Stimulated activated CD4-positive, alpha-beta T cell treated with anti-CD3 and anti-CD28 coated beads, Interleukin-1b, Interleukin-23, amount 100 ng/mL, for 4 hours (primary cell): Measurements from ENCODE around the gene MACROD2.
"Not testable (repeated sequence)": the region's sequence is repeated elsewhere in the genome, so short reads cannot be mapped to it uniquely, and the experiment has no call there.

Experiments
- DNase-seq, 2 donors: peaks; one replicate each; pipeline ENCODE4 v3.0.0-alpha.2; 2020; ENCODE audit warnings: low read depth in 2 of 2

MACROD2 gene

DNA sequence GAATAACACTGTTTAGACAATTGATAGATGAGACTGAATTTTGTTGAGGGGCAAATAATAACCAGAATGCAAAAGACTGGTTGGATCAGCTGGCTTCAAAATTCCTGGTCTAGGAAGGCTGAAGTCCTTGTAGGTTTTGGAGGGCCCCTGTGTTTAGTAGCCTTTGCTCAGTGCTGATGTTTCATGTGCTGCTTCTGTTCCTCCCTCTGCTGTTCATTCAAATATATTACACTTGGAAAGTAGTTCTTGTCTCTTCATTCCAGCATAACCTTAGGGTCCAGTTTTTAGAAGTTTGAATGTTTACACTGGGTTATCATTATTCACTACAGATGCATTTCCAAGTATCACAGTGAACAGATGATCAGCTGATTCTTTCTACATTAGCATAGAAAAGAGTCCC, 269.6 kb downstream of the MACROD2 start:
- no peak for DNase-seq

DNA sequence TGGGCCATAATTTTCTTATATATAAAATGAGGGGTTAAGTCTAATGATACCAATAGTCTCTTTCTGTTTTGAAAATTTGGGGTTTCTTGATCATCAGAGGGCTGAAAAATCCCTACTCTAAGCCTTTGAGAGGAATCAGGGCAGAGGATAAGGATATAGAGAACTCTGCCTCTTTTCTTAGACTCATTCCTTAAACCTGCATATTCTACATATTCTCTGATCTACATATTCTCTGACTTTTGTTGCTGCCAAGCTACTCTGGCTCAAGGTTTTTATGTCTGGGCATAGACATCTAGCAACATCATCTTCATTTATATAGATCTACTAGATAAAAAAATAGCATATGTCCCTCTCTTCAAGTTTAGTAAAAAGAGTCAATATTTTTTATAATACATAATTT, 270.9 kb downstream of the MACROD2 start:
- DNase-seq: no peak

DNA sequence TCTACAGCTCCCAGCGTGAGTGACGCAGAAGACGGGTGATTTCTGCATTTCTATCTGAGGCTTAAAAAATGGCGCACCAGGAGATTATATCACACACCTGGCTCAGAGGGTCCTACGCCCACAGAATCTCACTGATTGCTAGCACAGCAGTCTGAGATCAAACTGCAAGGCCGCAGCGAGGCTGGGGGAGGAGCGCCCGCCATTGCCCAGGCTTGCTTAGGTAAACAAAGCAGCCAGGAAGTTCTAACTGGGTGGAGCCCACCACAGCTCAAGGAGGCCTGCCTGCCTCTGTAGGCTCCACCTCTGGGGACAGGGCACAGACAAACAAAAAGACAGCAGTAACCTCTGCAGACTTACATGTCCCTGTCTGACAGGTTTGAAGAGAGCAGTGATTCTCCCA, 275.4 kb downstream of the MACROD2 start:
- not testable (repeated sequence) for DNase-seq

DNA sequence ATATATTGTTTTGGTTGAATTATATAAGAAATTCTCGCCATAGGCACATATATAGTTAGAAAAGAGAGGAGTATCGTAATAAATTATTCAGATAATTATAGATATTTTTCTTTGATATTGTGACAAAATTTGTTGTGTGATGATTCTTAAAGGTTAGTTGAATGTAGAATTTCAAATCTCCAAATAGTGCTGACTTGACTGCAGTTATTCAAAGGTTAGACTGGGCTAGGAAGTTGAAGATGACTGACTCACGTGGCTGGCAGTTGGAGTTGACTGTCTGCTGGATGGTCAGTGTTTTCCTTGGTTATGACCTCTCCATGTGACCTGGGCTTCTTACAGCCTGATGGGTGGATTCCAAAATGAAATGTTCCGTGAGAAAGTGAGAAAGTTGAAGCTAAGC, 286.8 kb downstream of the MACROD2 start:
- no peak for DNase-seq

DNA sequence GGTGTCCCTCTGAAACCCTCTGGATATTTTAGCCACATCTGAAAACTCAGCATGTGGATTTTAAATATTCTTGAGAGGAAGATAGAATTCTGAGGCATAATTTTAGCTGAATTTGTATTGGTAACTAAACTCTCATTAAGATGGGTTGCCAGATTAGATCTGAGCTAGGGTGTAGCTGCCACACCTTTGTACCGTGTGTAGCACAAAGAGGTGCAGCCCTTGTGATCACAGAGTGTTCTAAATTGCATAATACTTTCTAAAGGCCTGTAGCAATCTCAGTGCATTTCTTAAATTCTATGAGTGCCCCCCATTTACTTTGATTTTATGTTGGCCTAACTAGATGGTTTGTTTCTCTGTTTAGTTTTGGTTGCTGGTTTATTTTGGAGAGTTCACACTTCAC, 289.1 kb downstream of the MACROD2 start:
- no peak for DNase-seq

DNA sequence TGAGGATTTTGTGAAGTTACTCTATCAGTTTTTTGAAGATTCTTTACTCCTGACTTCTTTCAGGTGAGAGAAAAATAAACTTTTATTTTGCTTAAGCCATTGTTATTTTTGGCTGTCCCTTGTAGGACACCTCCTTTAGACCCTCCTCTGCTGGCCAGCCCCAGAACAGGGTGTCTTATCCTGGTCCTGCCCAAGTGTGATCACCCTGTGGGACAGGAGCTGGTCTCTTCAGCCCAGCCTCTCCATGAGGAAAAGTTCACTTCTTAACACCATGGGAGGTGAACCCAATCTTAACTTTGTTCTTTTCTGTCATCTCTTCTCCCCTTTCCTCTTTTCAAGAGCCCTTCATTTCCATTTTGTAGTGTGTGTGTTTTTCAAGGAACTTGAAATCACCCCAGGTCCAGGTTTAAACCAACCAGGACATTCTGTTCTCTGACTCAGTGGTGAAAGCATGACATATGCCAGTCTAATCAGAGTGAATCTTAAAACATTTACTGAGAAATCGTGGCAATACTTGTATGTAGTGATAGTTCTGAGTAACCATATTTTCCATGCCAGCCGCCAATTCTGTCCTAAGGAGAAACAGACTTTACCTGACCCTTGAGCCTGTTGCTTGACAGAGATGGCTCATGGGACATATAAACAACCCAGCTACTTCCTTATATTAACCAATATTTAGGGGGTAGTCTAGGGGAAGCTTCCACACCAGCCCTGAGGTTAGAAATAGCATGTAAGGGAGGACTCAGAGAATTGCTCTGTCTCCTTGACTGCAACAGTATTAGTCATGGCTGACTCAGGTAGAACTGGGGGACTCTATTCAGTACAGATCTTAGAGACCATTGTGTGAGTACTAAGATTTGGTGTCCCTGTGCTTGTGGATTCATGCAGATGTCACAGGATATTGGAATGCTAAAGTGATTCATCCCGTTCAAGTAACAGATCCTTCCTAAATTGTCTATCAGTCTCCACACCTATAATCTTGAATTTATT, 293.3 kb downstream of the MACROD2 start:
- no peak for DNase-seq

DNA sequence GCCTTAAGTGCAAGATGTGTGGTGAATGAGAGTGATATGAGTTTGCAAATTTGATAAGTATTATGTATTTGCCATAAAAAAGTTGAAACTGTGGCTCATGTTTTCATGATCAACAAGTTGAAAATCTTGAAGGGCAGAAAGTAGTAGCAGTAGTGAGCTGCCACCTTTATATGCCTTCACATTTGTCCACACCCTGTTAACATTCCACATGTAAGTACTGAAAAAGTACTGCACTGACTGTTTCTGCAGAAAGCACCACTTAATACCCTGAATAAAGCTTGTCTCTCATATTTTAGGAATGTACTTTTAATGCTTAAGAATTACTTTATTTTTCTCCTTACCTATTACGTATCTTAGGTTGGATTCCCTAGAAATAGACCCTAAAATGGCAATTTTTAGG, 296.2 kb downstream of the MACROD2 start:
- no peak for DNase-seq

DNA sequence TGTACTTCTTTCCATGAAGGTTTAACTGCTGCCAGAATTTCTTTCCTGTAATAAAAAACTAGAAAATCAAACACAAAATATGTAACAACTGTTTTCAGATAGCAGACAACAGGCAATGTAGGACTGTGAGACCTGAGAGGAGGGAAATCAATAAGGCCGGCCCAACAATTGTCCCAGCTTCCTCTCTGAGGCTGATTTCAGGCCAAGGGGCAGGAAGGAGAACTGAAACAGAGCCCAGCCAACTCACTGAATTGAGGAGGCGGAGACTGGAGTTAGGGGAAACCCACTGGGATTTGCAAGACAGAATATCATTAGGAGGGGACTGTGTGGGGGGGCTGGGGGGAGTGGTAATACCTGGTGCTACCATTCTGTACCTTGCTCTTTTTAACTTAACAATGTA, 299.9 kb downstream of the MACROD2 start:
- no peak for DNase-seq

DNA sequence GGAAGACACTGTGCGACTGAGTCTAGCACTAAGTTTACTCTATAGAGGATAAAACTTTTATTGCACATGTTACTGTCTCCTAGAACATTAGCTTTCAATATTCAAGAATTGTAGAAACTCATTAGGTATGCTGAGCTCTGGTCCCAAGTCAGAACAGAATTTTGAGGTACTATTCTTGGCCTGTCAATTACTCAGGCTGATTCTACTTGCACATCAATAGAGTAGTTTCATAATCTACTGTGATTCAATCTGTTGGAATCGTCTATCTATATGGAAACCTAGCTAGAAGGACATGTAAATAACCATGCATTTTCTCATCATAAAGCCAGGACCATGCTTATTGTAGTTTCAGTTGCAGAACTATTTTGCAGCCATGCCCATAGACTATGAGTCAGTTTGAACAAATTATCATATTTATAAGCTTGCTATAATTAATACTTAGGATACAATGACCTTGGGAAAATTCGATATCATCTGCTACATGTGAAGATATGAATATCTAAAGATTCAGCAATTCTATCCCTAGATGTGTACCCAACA, 300.5 kb downstream of the MACROD2 start:
- DNase-seq: no peak

DNA sequence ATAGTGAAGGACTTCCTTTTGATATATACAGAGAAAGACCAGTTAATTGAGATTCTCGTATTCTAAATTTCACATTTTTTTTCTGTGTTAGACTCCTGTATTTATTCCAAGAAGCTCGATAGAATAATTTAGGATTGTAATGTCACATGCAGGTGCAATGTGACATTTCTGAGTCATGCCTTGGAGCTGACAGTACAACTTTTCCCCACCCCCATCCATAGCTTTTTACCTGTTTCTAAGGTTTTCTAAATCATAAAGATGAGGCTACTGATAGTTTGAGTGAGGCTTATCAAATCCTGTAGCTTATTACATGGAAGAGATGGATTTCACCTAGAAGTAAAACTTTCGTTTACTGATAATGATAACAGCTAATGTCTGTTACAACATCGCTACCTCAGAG, 304.5 kb downstream of the MACROD2 start:
- no peak for DNase-seq

DNA sequence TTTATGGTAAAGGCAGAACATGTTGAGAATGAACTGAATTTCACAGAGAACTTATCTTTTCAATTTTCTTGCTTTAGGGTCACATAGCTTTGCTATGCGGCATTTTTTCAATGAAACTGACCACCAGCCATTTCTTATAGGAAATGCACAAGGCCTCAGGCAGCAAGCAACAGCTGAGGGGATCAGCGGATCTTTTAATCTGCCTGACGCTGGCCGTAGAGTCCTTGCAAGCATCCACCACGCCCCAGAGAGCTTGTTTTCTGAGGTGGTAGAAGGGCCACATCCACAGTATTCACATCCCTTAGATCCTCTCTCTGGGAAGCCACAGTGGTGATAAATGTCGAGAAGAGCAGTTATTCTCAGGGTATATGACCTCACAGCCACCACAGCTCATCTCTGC, 307.8 kb downstream of the MACROD2 start:
- DNase-seq: no peak

DNA sequence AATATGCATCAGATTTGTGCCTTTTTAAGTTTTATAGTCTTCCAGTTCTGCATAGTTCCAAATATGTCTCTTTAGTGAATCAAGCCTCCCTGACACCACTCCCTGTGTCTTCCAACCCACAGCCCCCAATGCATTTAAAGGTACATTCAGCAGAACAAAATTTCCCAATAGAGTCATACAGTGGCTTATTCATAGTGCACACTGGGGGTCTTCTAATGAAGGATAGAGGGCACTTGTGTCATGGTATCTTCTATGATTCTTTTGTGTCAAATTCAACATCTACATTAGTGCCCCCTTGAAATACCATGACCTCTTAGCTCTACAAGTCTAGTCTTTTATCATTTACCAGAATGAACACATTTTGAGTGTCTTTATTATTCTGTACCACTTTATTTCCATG, 308.3 kb downstream of the MACROD2 start:
- no peak for DNase-seq

DNA sequence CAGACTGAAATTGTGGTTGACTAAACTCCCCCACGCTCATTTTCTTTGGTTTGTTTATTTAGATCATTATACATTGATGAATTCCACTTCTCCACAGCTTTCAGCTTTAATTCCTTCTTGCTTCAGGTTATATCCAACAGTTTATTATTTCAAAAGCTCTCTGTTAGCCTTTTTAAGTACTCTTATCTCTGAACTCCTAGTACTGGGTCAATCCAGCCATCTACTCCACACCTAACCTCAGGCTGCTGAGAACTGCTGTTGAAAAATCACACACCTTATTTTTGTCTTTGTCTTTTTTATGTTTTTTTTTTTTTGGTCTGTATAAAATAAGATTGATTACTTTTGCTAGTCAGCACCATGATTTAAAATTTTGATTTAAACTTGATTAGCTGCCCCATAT, 309.2 kb downstream of the MACROD2 start:
- no peak for DNase-seq

DNA sequence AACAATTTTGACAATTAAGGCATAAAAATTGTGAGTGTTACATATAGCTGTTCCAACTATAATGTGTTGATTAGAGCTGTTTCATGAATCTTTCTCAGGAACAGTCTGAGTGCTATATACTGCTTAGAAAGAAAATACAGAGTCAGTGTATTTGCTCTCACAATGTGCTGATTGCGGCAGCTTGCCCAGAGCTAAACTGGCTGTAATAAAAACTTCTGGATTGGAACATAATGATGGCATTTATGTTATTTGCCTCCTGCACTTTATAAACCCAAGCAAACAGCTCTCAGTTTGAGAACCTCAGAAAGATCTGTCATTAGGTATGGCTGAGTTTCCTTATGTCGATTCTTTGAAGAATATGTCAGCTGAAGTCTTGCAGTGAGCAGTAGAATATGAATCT, 312.6 kb downstream of the MACROD2 start:
- DNase-seq: no peak

DNA sequence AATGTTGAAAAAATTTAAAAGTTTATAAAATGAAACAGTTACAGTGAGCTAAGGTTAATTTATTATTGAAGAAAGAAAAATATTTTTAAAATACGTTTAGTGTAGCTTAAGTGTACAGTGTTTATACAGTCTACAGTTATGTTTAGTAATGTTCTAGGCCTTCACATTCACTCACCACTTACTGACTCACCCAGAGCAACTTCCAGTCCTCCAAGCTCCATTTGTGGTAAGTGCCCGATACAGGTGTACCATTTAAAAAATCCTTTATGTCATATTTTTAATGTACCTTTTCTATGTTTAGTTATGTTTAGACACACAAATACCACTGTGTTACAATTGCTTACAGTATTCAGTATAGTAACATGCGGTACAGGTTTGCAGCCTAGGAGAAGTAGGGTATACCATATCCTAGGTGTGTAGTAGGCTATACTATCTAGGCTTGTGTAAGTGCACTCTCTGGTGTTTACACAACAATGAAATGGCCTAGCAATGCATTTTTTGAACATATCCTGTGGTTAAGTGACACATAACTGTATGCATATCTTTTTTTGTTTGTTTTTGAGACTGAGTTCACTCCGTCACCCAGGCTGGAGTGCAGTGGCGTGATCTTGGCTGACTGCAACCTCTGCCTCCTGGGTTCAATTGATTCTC, 315.8 kb downstream of the MACROD2 start:
- DNase-seq: no peak

DNA sequence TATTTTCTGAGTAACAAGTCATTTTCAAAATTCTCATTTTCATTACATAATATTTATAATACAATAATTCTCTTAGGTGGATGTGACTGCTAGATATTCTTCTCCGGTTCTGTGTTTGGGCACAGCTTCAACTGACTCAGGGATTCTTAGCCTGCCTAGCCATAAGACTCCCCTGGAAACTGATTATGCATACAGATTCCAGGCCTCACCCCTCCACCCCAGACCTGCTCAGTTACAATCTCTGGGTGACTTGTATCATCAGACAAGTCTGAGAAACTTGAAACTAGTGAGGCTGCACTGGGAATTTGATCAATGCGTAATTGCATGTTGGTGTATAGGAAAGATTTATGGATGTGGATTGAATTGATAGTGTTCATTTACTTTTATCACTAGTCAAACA, 316.7 kb downstream of the MACROD2 start:
- DNase-seq: no peak

DNA sequence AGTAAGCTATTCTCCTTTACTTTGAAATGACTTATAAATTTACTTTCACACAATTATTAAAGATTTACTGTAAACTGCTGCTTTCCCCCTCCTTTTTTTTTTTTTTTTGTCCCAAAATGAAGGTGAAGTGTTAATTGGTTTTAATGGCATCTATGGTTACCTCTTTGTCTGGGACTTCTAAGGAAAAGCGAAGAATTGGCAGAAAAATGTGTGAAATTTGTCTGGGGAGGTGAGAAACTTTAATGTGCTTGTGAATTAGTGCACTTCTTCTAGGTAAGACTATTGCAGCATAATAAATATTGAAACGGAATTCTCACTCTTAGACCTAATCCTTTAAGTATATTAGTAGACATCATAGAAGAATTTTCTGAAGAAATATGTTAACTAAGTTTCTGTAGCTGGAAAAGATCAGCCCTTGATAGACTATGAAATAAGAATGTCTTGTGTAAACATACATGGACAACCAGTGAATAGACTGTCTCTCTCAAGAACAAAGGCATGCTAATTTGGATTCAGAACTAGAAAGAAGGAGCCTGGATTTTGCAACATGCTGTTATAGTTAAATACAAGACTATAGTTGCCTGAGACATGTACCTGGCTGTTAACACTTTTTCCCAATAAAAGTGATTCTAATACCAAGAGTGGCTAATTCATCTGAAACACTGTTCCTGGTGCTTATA, 318.2 kb downstream of the MACROD2 start:
- DNase-seq: no peak

DNA sequence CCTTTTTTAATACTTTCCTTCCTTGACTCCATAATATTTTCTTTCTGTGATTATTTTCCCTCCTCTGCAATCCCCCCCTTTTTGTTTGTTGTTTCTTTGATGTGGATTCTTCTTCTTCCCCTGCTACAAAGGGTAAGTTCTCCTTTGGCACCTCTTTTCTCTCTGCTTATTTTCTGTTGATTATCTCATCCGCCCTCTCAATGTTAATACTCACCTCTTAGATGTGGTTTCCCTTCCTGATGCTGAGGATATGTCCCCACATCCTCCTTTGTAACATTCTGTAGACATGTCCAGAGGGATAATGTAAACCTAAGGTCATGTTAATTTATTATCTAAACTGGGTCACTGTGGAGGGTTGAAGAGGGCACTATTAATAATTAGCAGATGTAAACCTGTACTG, 324.4 kb downstream of the MACROD2 start:
- DNase-seq: no peak

DNA sequence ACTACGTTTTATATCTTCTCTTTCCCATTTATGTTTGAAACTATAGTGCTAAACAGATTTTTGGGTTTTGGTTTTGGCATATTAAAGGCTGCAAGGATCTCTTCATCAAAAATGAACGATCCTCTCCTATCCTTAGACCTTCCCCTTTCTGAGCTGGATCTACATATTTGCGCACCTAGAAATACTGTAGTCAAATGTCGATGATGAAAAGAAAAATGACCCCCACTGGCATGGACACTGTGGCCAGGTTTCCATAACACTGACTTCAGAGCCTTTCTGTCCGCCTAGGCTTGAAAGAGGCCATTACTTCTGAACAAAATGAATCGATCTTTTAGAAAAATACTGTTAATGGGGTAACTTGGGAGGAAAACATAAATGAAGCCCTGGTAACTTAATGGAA, 336.3 kb downstream of the MACROD2 start:
- no peak for DNase-seq

DNA sequence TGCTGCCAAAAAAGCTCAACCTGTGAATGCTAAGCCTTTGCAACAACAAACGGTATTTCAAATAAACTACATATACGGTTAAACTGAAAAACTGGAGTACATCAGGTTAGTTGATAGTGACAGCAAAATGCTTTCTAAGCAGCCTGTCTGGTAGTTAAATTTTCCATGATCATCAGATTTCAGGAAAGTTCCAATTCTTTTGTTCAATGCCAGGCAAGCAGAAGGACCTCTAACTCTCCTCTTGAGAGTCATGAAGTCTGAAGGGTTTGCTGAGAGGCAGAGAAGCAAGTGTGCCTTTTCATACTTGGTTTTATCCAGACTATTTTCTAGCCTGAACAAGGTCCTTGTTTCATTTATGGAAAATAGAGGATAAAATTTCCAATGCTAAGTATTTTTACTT, 337.6 kb downstream of the MACROD2 start:
- no peak for DNase-seq

DNA sequence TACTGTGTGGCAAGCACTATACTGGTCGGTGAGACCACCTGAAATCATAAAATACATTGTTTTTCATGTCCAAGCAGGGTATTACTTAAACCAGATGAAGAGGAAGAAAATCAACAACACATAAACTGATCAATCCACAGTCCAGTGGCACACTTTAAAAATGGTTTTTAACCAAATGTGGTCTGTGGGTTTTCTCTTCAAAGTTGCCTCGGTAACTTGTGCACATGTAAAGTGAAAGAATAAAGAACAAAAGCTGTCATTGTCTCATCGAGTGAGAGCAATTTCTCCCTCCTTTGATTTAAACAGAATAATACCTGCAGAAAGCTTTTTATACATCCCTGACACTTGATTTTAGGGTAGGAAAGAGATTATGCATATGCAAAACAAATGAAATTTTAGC, 338.4 kb downstream of the MACROD2 start:
- no peak for DNase-seq

DNA sequence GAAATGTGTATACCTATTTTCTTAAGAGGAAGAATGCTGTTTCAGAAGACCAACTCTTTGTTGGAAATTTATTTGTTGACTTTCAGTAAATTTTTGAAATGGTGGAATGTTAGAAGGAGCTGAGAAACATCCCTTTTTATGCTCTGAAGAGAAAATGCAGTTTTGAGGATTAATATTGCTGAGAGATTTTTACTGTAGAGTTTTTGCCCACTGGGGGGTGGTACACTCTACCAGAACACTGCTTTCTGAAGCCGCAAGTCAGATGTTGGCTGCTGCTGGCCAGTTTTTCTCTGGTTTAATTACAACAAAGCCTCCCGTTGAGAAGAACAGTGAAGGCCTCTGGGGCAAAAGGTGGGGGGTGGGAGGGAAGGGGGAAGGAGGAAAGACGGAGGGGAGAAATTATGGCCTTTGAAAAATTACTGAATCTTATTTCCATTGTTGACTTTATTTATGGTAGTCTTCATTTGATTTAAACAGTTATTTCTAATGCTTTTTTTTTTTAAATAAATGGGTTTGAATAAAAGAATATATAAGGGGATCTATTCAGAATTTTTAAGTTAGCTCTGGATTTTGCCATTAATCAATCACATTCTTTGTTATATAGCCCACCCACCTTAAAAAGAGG, 339.1 kb downstream of the MACROD2 start:
- no peak for DNase-seq
